H1 (cell line): ENCODE data around the gene NMRAL1. TPM values are rescaled to one million over a fixed set of nuclear protein-coding genes. Genes with fewer than 3 reads are reported as not detected.

ENCODE experiments used
- CTCF ChIA-PET: fragments of 300-600 bp; sonication (Branson Sonifier 250); formaldehyde crosslinking; loops from one replicate; lab custom pipeline; 2021; ENCODE audit not compliant: partially characterized antibody; lab: Charles Lee
- POLR2A ChIA-PET: fragments of 300-600 bp; sonication (Branson Sonifier 250); formaldehyde crosslinking; loops from one replicate; lab custom pipeline; 2021; ENCODE audit warnings: inconsistent platforms; ENCODE audit not compliant: partially characterized antibody; lab: Charles Lee
- DNase-seq, 2 experiments: peaks; one replicate each; pipeline versions ENCODE4 v3.0.0 to v3.0.0-alpha.2; 2010 to 2022; ENCODE audit warnings: low spot score in 2 of 2, low read depth in 1 of 2, mixed read lengths in 1 of 2
- FAIRE-seq: peaks from 2 replicates; lab custom pipeline; 2011; peaks lifted over from hg19 to GRCh38; lab: Jason Lieb, UNC
- H2AFZ ChIP-seq: 2 replicates; pipeline ENCODE4 v1.8.1; 2012; ENCODE audit warnings: low read length, inconsistent platforms
- H2AK5ac ChIP-seq: 2 replicates; pipeline ENCODE4 v1.6.1; 2013; ENCODE audit warnings: low read depth, low read length
- H2BK120ac ChIP-seq: replicated peaks from 2 replicates; pipeline ENCODE3; 2013; ENCODE audit warnings: low read depth, low read length, inconsistent platforms
- H2BK12ac ChIP-seq: 2 replicates; pipeline ENCODE4 v1.6.1; 2013; ENCODE audit warnings: low read depth, low read length
- H2BK15ac ChIP-seq: 2 replicates; pipeline ENCODE4 v1.6.1; 2013; ENCODE audit warnings: low read length
- H2BK20ac ChIP-seq: 2 replicates; pipeline ENCODE4 v1.6.1; 2013; ENCODE audit warnings: low read length
- H2BK5ac ChIP-seq: 2 replicates; pipeline ENCODE4 v1.6.1; 2013; ENCODE audit warnings: low read depth, low read length
- H3K14ac ChIP-seq: 2 replicates; pipeline ENCODE4 v1.6.1; 2013; ENCODE audit warnings: inconsistent platforms; ENCODE audit not compliant: insufficient read length
- H3K18ac ChIP-seq: 2 replicates; pipeline ENCODE4 v1.6.1; 2013; ENCODE audit warnings: low read length; ENCODE audit errors: extremely low read depth
- H3K23ac ChIP-seq: 2 replicates; pipeline ENCODE4 v1.6.1; 2013; ENCODE audit warnings: inconsistent platforms; ENCODE audit not compliant: insufficient read length
- H3K23me2 ChIP-seq: 2 replicates; pipeline ENCODE4 v1.6.1; 2013; ENCODE audit warnings: low read depth, low read length
- H3K27ac ChIP-seq: 2 replicates; pipeline ENCODE4 v1.6.1; 2011; ENCODE audit warnings: low read depth, low read length, inconsistent platforms
- H3K27me3 ChIP-seq, 4 experiments: replicated peaks in 1 of 4; 1 replicate in 1 of 4; 2 replicates in 3 of 4; pipeline versions ENCODE4 v1.6.1 to v1.8.1; 2011 to 2013; ENCODE audit warnings: low read length in 3 of 4, mild to moderate bottlenecking in 3 of 4, inconsistent platforms in 2 of 4, mixed read lengths in 2 of 4, moderate library complexity in 1 of 4; ENCODE audit not compliant: control insufficient read depth in 3 of 4, insufficient read depth in 3 of 4; ENCODE audit errors: extremely low read depth in 1 of 4
- H3K36me3 ChIP-seq, 4 experiments: 2 replicates each; pipeline versions ENCODE4 v1.6.1 to v1.8.1; 2011 to 2013; ENCODE audit warnings: mild to moderate bottlenecking in 4 of 4, low read length in 3 of 4, moderate library complexity in 2 of 4, control low read depth in 1 of 4, inconsistent platforms in 1 of 4; ENCODE audit not compliant: insufficient read depth in 4 of 4, control insufficient read depth in 2 of 4
- H3K4ac ChIP-seq: replicated peaks from 2 replicates; pipeline ENCODE3; 2013; ENCODE audit warnings: low read length, low read depth, mixed read lengths, inconsistent platforms; ENCODE audit not compliant: insufficient read length
- H3K4me1 ChIP-seq, 4 experiments: replicated peaks in 1 of 4; 1 replicate in 1 of 4; 2 replicates in 3 of 4; pipeline versions ENCODE4 v1.6.1 to v1.8.1; 2011 to 2013; ENCODE audit warnings: low read length in 3 of 4, inconsistent platforms in 2 of 4, mixed read lengths in 1 of 4; ENCODE audit not compliant: insufficient read depth in 4 of 4, control insufficient read depth in 3 of 4
- H3K4me2 ChIP-seq, 2 experiments: 2 replicates each; pipeline versions ENCODE4 v1.6.1 to v1.8.1; 2011 to 2013; ENCODE audit warnings: low read depth in 2 of 2, low read length in 2 of 2, control low read depth in 1 of 2, inconsistent platforms in 1 of 2, mild to moderate bottlenecking in 1 of 2; ENCODE audit not compliant: insufficient read depth in 1 of 2
- H3K4me3 ChIP-seq, 4 experiments: fragments of 200-600, 300-600 bp in 1 of 4; sonication (generic), shearing (Covaris generic), sonication (Bioruptor Twin) in 1 of 4; 2 replicates each; pipeline versions ENCODE4 v1.5.1 to v1.8.1; 2011 to 2016; ENCODE audit warnings: low read length in 4 of 4, low read depth in 3 of 4, control low read depth in 2 of 4, inconsistent platforms in 2 of 4, mild to moderate bottlenecking in 2 of 4, mixed read lengths in 1 of 4, moderate library complexity in 1 of 4; ENCODE audit not compliant: insufficient read depth in 2 of 4; ENCODE audit errors: extremely low read depth in 1 of 4
- H3K56ac ChIP-seq: replicated peaks from 2 replicates; pipeline ENCODE3; 2013; ENCODE audit warnings: low read depth, mild to moderate bottlenecking, mixed read lengths, low read length, inconsistent platforms; ENCODE audit not compliant: insufficient read length
- H3K79me1 ChIP-seq: 2 replicates; pipeline ENCODE4 v1.6.1; 2013; ENCODE audit warnings: low read depth, low read length, control low read depth
- H3K79me2 ChIP-seq, 2 experiments: 2 replicates each; pipeline versions ENCODE4 v1.6.1 to v1.8.1; 2012 to 2013; ENCODE audit warnings: low read length in 2 of 2, mild to moderate bottlenecking in 2 of 2, inconsistent platforms in 1 of 2; ENCODE audit not compliant: insufficient read depth in 2 of 2, control insufficient read depth in 1 of 2
- H3K9ac ChIP-seq, 4 experiments: replicated peaks in 1 of 4; 1 replicate in 1 of 4; 2 replicates in 3 of 4; pipeline versions ENCODE4 v1.6.1 to v1.8.1; 2011 to 2013; ENCODE audit warnings: low read depth in 3 of 4, low read length in 3 of 4, control low read depth in 2 of 4, mild to moderate bottlenecking in 2 of 4, moderate library complexity in 2 of 4, inconsistent platforms in 1 of 4; ENCODE audit errors: extremely low read depth in 1 of 4
- H3K9me3 ChIP-seq, 2 experiments: 2 replicates each; pipeline versions ENCODE4 v1.6.1 to v1.8.1; 2012 to 2013; ENCODE audit warnings: mild to moderate bottlenecking in 2 of 2, moderate library complexity in 2 of 2, control low read depth in 1 of 2, inconsistent platforms in 1 of 2, low read depth in 1 of 2, low read length in 1 of 2, mixed read lengths in 1 of 2; ENCODE audit not compliant: insufficient read depth in 2 of 2
- H4K20me1 ChIP-seq, 2 experiments: replicated peaks in 1 of 2; 2 replicates each; pipeline versions ENCODE3 to v1.8.1; 2011 to 2013; ENCODE audit warnings: inconsistent platforms in 2 of 2, low read length in 2 of 2, mild to moderate bottlenecking in 1 of 2; ENCODE audit not compliant: insufficient read depth in 2 of 2, control insufficient read depth in 1 of 2
- H4K5ac ChIP-seq: 2 replicates; pipeline ENCODE4 v1.6.1; 2013; ENCODE audit warnings: low read length, low read depth, mixed read lengths, inconsistent platforms; ENCODE audit not compliant: insufficient read length
- H4K8ac ChIP-seq: 2 replicates; pipeline ENCODE4 v1.8.0; 2013; ENCODE audit warnings: mild to moderate bottlenecking, moderate library complexity, low read length, inconsistent platforms; ENCODE audit not compliant: insufficient read depth; ENCODE audit errors: extremely low read depth
- H4K91ac ChIP-seq: replicated peaks from 2 replicates; pipeline ENCODE3; 2013; ENCODE audit warnings: low read length, mixed read lengths, inconsistent platforms; ENCODE audit not compliant: insufficient read length
- CEBPB ChIP-seq: IDR thresholded peaks from 2 replicates; pipeline ENCODE4 v1.6.1; 2012; ENCODE audit warnings: low read depth, low read length
- CREB1 ChIP-seq: IDR thresholded peaks from 2 replicates; pipeline ENCODE4 v1.6.1; 2012; ENCODE audit warnings: inconsistent platforms
- CTCF ChIP-seq, 3 experiments: IDR thresholded peaks; 1 replicate in 2 of 3; 2 replicates in 1 of 3; pipeline versions ENCODE4 v1.5.1 to v1.6.1; 2011; ENCODE audit warnings: low read length in 3 of 3, mild to moderate bottlenecking in 3 of 3, inconsistent platforms in 2 of 3, low read depth in 1 of 3, moderate library complexity in 1 of 3; ENCODE audit not compliant: insufficient read depth in 1 of 3; ENCODE audit errors: control extremely low read depth in 1 of 3
- GABPA ChIP-seq: IDR thresholded peaks from 2 replicates; pipeline ENCODE4 v1.6.1; 2011; ENCODE audit warnings: mild to moderate bottlenecking, low read length, moderate library complexity, borderline replicate concordance; ENCODE audit not compliant: insufficient read depth
- MAX ChIP-seq: IDR thresholded peaks from 2 replicates; pipeline ENCODE4 v1.6.1; 2012; ENCODE audit warnings: inconsistent platforms
- POU5F1 ChIP-seq: IDR thresholded peaks from 2 replicates; pipeline ENCODE4 v1.6.1; 2011; ENCODE audit warnings: low read depth, mild to moderate bottlenecking, low read length, moderate library complexity
- RAD21 ChIP-seq, 2 experiments: IDR thresholded peaks in 1 of 2; conservative IDR thresholded peaks in 1 of 2; 2 replicates each; pipeline ENCODE4 v1.6.1; 2011; ENCODE audit warnings: low read depth in 2 of 2, low read length in 2 of 2, improper control_type of control experiment in 1 of 2, inconsistent platforms in 1 of 2, mild to moderate bottlenecking in 1 of 2, moderate library complexity in 1 of 2
- SP1 ChIP-seq: IDR thresholded peaks from 2 replicates; pipeline ENCODE4 v1.6.1; 2011; ENCODE audit warnings: low read depth, low read length
- USF2 ChIP-seq: IDR thresholded peaks from 2 replicates; pipeline ENCODE4 v1.6.1; 2011; ENCODE audit warnings: low read length, improper control_type of control experiment
- WGBS, 2 experiments: shearing (Covaris generic) in 1 of 2; methylation state at CpG; one replicate each; pipeline versions ENCODE4 v1.1.6 to v1.1.7; 2013 to 2015; ENCODE audit warnings: low lambda C conversion rate in 2 of 2, mixed read lengths in 2 of 2, inconsistent platforms in 1 of 2, low coverage in 1 of 2, missing lambda C conversion rate in 1 of 2; ENCODE audit not compliant: insufficient replicate concordance in 2 of 2, insufficient coverage in 1 of 2, insufficient read length in 1 of 2; ENCODE audit errors: extremely low coverage in 1 of 2, missing lambda C conversion rate in 1 of 2; 5-methylcytosine and 5-hydroxymethylcytosine counted together
- polyA plus RNA-seq, 7 experiments: library from polyadenylated mRNA; depleted of rRNA in 3 of 7; stranded (reverse) in 5 of 7; unstranded in 2 of 7; fragments of >200 nt in 5 of 7; fragments of 200-250 nt in 2 of 7; gene quantifications; 1 replicate in 5 of 7; 2 replicates in 1 of 7; 4 replicates in 1 of 7; pipeline versions ENCODE4 v1.2.1 to v1.2.3, GENCODE V29; 2011 to 2013; ENCODE audit warnings: missing spikeins in 2 of 7, mixed read lengths in 2 of 7
- total RNA-seq: library from RNA; stranded (reverse); fragmentation: NEBNext Ultra II Directional; extraction: Animal tissue kit (Norgen Biotek cat#: 25700); gene quantifications from 2 replicates; pipeline ENCODE4 v1.2.1, GENCODE V29; 2021

Gene NMRAL1
- total and polyA plus RNA-seq, 2 of the 8 experiments (the other 6 are each of a cell fraction or from before 2014, with no cell fraction given), result 66.8 to 143 TPM

DNA sequence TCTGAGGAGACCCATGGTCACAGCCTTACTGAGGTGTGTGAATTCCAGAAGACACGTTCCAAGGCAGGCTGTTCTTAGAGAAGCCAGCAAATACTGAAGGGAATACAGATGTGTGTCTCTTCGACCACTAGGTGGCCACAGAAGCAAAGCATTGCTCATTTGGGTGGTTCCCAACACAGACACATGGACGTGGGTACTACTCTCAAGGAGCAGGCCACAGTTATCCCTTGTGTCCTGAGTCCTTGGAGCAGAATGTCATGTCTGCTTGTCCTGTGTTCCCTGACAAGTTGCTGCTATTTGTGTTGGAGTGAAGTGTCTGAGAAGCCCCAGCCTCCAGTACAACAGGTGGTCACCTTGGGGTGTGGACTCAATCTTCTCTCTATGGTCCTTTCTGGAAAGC, 32.0 kb upstream of the NMRAL1 start:
- Histone ChIP-seq H3K4me2 (no peak overlapping the region), H2BK12ac (no peak overlapping the region), H3K4me1 (peaks cover 0 to 2% (median 0%) of the 10 kb centered on the region in 4 experiments; a peak in 2 of 7 replicates), H3K79me1 (no peaks in the 10 kb centered on the region; the same call in 1 of the 2 replicates), H3K36me3 (peaks cover 4 to 18% (median 8%) of the 10 kb centered on the region in 4 experiments; a peak in 4 of 8 replicates), H2BK15ac (no peak overlapping the region), H3K9me3 (no peaks in the 10 kb centered on the region), H2BK5ac (no peak overlapping the region), H2BK20ac (no peak overlapping the region), H4K5ac (no peak overlapping the region), H4K8ac (no peak overlapping the region), H3K9ac (no peak overlapping the region), H3K23me2 (no peaks in the 10 kb centered on the region), H3K4me3 (no peak overlapping the region), H3K79me2 (no peaks in the 10 kb centered on the region), H3K56ac (no peak overlapping the region), H3K18ac (no peak overlapping the region), H3K27me3 (no peaks in the 10 kb centered on the region), H2BK120ac (no peak overlapping the region), H4K20me1 (peaks cover 2 to 8% of the 10 kb centered on the region in 2 experiments), H4K91ac (no peak overlapping the region), H2AK5ac (no peak overlapping the region), H3K23ac (no peak overlapping the region), H3K4ac (no peak overlapping the region), H3K14ac (no peak overlapping the region), H3K27ac (no peak overlapping the region)
- ChIA-PET POLR2A (interaction anchor here (1.1 to 3.0 kb wide), 3 partner anchors 54 to 108 kb away, joined by 3 to 14 read pairs (median 4); partner anchors contain the start of gene UBALD1), CTCF (interaction anchor here (0.9 to 35.4 kb wide), 28 partner anchors 8 to 284 kb away, joined by 3 to 968 read pairs (median 8); partner anchors contain the start of genes C16orf96, CDIP1, HMOX2 and MGRN1)
- DNase-seq (peak in 1 of 2 experiments; percentile 56), FAIRE-seq (peak; percentile 93)
- 44% methylated on average over 3 of the region's 3 CpGs; no CpG with 5 or more reads in 1 of the 2 experiments for WGBS, 2 experiments
- TF ChIP-seq CREB1, result no peak
- no peak for TF ChIP-seq SP1
- TF ChIP-seq CTCF (IDR thresholded peaks at IDR 0.05; ENCODE audit: control extremely low read depth in 1 of 3, insufficient read depth in 1 of 3, low read depth in 1 of 3, low read length in 3 of 3), result peak; percentile 53 to 99 (median 81)
- TF ChIP-seq CEBPB, result no peak
- peak; percentile 93 for TF ChIP-seq RAD21 (IDR thresholded peaks at IDR 0.05 in 1 of 2, conservative IDR thresholded peaks at IDR 0.05 in 1 of 2; ENCODE audit: low read depth in 2 of 2, low read length in 2 of 2)
- no peak for TF ChIP-seq USF2
- TF ChIP-seq POU5F1, result no peak
- no peak for TF ChIP-seq GABPA
- TF ChIP-seq MAX, result peak; percentile 40; the same call in 1 of the 2 replicates
- TF ChIP-seq, all 59 proteins: peak for 3
- no peak overlapping the region for H2AFZ ChIP-seq
